Epithelial cell of esophagus (primary cell): ENCODE measurements around the gene KCTD14.
A peak's percentile ranks its signal among the peaks of the same experiment; 100 is the strongest.
"Not testable (repeated sequence)": the region's sequence is repeated elsewhere in the genome, so short reads cannot be mapped to it uniquely, and the experiment has no call there.

Source experiments
- DNase-seq: peaks from one replicate; pipeline ENCODE4 v3.0.0; 2010; ENCODE audit warnings: low read depth
- H3K4me3 ChIP-seq: 2 replicates; pipeline ENCODE4 v1.5.1; 2011; ENCODE audit warnings: mild to moderate bottlenecking, low read length, control low read depth
- TF ChIP-seq, protein P1 (sequence below): IDR thresholded peaks from 2 replicates; pipeline ENCODE4 v1.5.1; 2011; ENCODE audit warnings: low read depth, mild to moderate bottlenecking, low read length, control low read depth, inconsistent platforms; ENCODE audit not compliant: insufficient read depth; ENCODE audit errors: missing control alignments

Gene KCTD14

DNA sequence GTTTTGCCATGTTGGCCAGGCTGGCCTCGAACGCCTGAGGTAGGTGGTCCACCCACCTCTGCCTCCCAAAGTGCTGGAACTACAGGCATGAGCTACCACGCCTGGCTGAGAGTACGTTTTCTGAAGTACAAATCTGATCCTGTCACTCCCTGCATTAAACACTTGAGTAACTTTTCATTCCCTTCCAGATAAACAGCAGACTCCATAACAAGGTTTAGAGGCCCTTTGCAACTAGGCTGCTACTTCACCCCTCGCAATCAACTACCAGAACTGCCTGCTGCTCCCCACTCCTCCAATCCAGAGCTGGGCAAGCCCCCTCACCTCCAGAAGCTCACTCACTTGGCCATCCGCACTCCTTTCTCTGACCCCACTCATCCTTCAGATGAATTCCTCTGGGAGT, 1.5 kb downstream of the KCTD14 start:
- TF ChIP-seq, protein P1, sequence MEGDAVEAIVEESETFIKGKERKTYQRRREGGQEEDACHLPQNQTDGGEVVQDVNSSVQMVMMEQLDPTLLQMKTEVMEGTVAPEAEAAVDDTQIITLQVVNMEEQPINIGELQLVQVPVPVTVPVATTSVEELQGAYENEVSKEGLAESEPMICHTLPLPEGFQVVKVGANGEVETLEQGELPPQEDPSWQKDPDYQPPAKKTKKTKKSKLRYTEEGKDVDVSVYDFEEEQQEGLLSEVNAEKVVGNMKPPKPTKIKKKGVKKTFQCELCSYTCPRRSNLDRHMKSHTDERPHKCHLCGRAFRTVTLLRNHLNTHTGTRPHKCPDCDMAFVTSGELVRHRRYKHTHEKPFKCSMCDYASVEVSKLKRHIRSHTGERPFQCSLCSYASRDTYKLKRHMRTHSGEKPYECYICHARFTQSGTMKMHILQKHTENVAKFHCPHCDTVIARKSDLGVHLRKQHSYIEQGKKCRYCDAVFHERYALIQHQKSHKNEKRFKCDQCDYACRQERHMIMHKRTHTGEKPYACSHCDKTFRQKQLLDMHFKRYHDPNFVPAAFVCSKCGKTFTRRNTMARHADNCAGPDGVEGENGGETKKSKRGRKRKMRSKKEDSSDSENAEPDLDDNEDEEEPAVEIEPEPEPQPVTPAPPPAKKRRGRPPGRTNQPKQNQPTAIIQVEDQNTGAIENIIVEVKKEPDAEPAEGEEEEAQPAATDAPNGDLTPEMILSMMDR = no peak
- no peak overlapping the region for H3K4me3 ChIP-seq
- DNase-seq = no peak

DNA sequence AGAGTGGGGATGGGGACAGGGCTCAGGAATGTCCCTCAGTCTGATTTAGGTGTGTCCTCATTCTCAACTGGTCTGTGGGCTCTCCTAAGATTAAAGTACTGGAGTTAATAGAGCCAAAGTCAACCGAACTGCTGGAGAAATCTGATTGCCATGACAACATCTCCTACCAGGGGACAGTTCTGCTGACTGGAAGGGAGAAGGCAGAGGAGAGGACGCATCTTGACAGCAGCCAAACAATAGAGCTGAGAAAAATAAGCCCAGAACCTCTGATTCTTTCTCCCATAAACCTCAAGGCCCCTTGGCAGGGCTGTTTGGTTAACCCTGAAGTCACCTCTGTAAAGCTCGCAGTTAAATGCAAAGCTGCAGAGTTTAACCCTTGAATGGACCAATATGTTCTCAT, 2.8 kb downstream of the KCTD14 start:
- TF ChIP-seq, protein P1 = no peak
- no peak overlapping the region for H3K4me3 ChIP-seq
- no peak for DNase-seq

DNA sequence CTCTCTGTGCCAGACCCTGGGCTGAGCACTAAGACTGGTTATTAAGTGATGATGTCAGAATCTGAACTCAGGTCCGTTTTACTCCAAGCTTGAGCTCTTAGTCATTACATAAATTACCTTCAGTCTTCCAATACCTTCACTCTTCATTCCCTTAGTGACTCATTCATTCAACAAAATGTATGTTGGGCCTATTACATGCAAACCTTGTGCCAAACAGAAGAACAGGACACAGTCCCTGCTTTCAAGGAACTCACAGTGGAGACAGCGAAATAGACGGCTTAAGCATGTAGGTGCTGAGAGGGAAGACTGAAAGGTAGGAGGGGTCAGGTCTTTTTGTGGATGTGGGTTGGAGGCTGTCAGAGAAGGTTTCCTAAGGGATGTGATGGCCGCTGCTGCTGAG, 3.3 kb downstream of the KCTD14 start:
- TF ChIP-seq, protein P1 = no peak
- no peak overlapping the region for H3K4me3 ChIP-seq
- peak; percentile 69 for DNase-seq

DNA sequence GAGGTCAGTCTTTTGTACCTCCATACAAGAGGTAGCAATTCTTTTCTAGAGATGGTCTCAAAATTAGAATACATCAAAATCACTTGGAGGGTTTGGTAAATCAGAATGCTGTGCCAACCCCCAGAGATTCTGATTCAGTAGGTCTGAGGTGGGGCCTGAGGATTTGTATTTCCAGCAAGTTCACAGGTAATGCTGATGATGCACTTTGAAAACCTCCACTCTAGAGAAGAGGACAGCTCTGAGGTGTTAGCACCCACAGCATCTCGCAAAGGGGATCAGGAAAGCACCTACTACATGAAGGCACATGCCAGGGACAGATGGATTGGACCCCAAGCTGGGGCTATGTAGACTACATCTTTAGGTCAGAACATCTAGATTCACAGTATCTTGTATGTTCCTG, 7.2 kb downstream of the KCTD14 start:
- DNase-seq = no peak
- TF ChIP-seq, protein P1 = no peak
- H3K4me3 ChIP-seq = no peak overlapping the region

DNA sequence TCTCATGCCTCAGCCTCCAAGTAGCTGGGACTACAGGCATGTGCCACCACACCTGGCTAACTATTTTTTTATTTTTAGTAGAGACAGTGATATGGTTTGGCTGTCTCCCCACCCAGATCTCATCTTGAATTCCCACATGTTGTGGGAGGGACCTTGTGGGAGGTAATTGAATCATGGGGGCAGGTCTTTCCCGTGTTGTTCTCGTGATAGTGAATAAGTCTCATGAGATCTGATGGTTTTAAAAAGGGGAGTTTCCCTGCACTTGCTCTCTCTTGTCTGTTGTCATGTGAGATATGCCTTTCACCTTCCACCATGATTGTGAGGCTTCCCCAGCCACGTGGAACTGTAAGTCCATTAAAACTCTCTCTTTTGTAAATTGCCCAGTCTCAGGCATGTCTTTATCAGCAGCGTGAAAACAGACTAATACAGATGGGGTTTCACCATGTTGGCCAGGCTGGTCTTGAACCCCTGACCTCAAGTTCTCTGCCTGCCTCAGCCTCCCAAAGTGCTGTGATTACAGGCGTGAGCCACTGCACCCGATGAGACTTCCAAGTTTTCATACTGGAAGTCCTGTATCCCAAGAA, 8.0 kb downstream of the KCTD14 start:
- not testable (repeated sequence) for H3K4me3 ChIP-seq, DNase-seq

DNA sequence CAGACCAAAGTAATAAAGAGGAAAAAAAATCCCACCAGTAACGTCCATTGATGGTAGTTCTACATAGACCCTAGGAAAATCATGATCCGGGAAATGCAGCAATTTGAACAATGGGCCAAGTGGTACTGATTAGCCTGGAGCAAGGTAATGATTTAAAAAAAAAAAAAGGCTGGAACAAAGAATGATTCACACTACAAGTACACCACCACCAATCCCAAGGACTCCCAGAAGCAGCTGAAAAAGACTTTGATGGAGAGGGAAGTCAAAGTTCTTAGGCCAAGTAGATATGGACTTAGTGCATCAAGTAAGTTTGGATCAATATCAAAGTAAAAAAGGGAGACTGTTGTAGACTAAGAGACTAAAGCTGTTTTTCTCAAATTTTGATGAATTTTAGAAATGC, 11.8 kb downstream of the KCTD14 start:
- no peak for DNase-seq
- H3K4me3 ChIP-seq = no peak overlapping the region
- TF ChIP-seq, protein P1 = no peak

DNA sequence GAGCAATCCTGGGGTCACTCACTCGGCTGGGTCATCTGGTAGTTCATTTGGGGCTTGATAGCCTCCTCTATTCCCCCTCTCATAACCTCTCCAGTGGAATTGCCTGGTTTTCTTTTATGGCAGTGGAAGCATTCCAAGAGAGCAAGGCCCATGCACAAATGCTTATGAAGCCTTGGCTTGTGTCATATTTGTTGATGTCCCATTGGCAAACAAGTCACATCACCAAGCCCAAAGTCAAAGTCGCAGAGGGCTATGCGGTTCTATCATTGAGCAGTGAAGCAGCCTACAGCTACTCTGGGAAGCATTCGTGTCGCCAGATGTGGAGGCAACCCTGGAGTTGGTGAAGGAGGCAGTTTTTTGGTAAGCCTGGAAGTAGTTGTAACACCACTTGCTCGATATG, 12.3 kb downstream of the KCTD14 start:
- no peak overlapping the region for H3K4me3 ChIP-seq
- no peak for DNase-seq
- TF ChIP-seq, protein P1 = no peak
